K562 (cell line): ENCODE measurements around the gene STIL. TPM values are rescaled to one million over a fixed set of nuclear protein-coding genes. Genes with fewer than 3 reads are reported as not detected.

Source experiments
- ATAC-seq: fragments of 200-7000 bp; cut with Tn5 transposase; 3 replicates; pipeline ENCODE4 v1.9.1; 2020; ENCODE audit warnings: moderate library complexity
- BruUV-seq: library from RNA; stranded (reverse); fragments of 400-500 nt; replicated peaks from 2 replicates; lab custom pipeline; 2021; lab: Mats Ljungman, UMichigan
- CTCF ChIA-PET: fragments of 300-600 bp; formaldehyde crosslinking; extraction: SDS; loops from one replicate; lab custom pipeline; 2021; ENCODE audit warnings: low intra/inter-chr PET ratio; lab: Yijun Ruan, JAX
- POLR2A ChIA-PET: fragments of 300-600, 350-650 bp; sonication (Branson Sonifier 250); formaldehyde crosslinking; extraction: SDS; loops from one replicate; lab custom pipeline; 2021; ENCODE audit warnings: antibody characterized with exemption, inconsistent platforms; lab: Yijun Ruan, JAX
- DNase-seq, 4 experiments: peaks; one replicate each; pipeline versions ENCODE4 v3.0.0 to v3.0.0-alpha.2; 2011 to 2018; ENCODE audit warnings: low spot score in 3 of 4, mixed read lengths in 3 of 4; ENCODE audit errors: extremely low read depth in 1 of 4
- FAIRE-seq: peaks from 2 replicates; lab custom pipeline; 2011; peaks lifted over from hg19 to GRCh38; lab: Jason Lieb, UNC
- H2AFZ ChIP-seq: 2 replicates; pipeline ENCODE4 v1.6.0; 2011; ENCODE audit warnings: low read depth, low read length, control low read depth, inconsistent platforms
- H3K27ac ChIP-seq: fragments of 200-600 bp; 3 replicates; pipeline ENCODE4 v1.8.0; 2011; ENCODE audit warnings: low read depth, mild to moderate bottlenecking, control low read depth, inconsistent platforms, low read length, moderate library complexity, mixed read lengths; ENCODE audit errors: extremely low read depth
- H3K27me3 ChIP-seq, 2 experiments: fragments of 300-600 bp in 1 of 2; 2 replicates in 1 of 2; 3 replicates in 1 of 2; pipeline versions ENCODE4 v1.6.0 to v1.8.0; 2011; ENCODE audit warnings: inconsistent platforms in 2 of 2, low read length in 2 of 2, mild to moderate bottlenecking in 1 of 2, mixed read lengths in 1 of 2, moderate library complexity in 1 of 2; ENCODE audit not compliant: control insufficient read depth in 2 of 2, insufficient read depth in 2 of 2
- H3K36me3 ChIP-seq: fragments of 300-600 bp; 3 replicates; pipeline ENCODE4 v1.8.0; 2011; ENCODE audit warnings: mild to moderate bottlenecking, low read length, inconsistent platforms; ENCODE audit not compliant: control insufficient read depth, insufficient read depth
- H3K4me1 ChIP-seq, 2 experiments: fragments of 200-600 bp in 1 of 2; replicated peaks in 1 of 2; 2 replicates in 1 of 2; 3 replicates in 1 of 2; pipeline versions ENCODE4 v1.5.1 to v1.8.0; 2011; ENCODE audit warnings: inconsistent platforms in 2 of 2, low read length in 2 of 2, mild to moderate bottlenecking in 1 of 2, mixed read lengths in 1 of 2, moderate library complexity in 1 of 2; ENCODE audit not compliant: control insufficient read depth in 2 of 2, insufficient read depth in 2 of 2
- H3K4me2 ChIP-seq: 2 replicates; pipeline ENCODE4 v1.6.1; 2011; ENCODE audit warnings: low read length, control low read depth, inconsistent platforms, mixed read lengths; ENCODE audit not compliant: insufficient read depth
- H3K4me3 ChIP-seq: fragments of 200-600 bp; sonication (generic), shearing (Covaris generic); 2 replicates; pipeline ENCODE4 v1.5.1; 2016; ENCODE audit warnings: control low read depth, inconsistent platforms
- H3K79me2 ChIP-seq: fragments of 200-600 bp; 3 replicates; pipeline ENCODE4 v1.8.0; 2011; ENCODE audit warnings: low read length, inconsistent platforms; ENCODE audit not compliant: control insufficient read depth, insufficient read depth
- H3K9ac ChIP-seq, 2 experiments: 2 replicates each; pipeline versions ENCODE4 v1.6.0 to v1.6.1; 2011; ENCODE audit warnings: low read depth in 2 of 2, low read length in 2 of 2, control low read depth in 1 of 2, inconsistent platforms in 1 of 2, mild to moderate bottlenecking in 1 of 2, mixed read lengths in 1 of 2; ENCODE audit not compliant: insufficient read depth in 1 of 2
- H3K9me1 ChIP-seq: one replicate; pipeline ENCODE4 v1.6.0; 2011; ENCODE audit warnings: inconsistent platforms, mild to moderate bottlenecking, low read length, moderate library complexity; ENCODE audit not compliant: control insufficient read depth, insufficient read depth
- H3K9me3 ChIP-seq: replicated peaks from 2 replicates; pipeline ENCODE4 v1.5.1; 2011; ENCODE audit warnings: low read depth, low read length, inconsistent platforms; ENCODE audit not compliant: control insufficient read depth, insufficient read depth
- H4K20me1 ChIP-seq: replicated peaks from 2 replicates; pipeline ENCODE4 v1.6.1; 2011; ENCODE audit warnings: low read length, inconsistent platforms, mixed read lengths; ENCODE audit not compliant: control insufficient read depth, insufficient read depth
- PHB ChIP-seq: fragments of 250-450 bp; sonication (Bioruptor Pico); IDR thresholded peaks from 2 replicates; pipeline ENCODE4 v1.5.0; 2021
- SRSF1 ChIP-seq: fragments of 200-400 bp; formaldehyde crosslinking; IDR thresholded peaks from 2 replicates; pipeline ENCODE4 v1.6.1; 2017; ENCODE audit warnings: mild to moderate bottlenecking, low read depth, low read length, moderate library complexity
- WGBS: fragments of 100-300 bp; shearing (Covaris generic); methylation state at CpG from one replicate; pipeline ENCODE4 v1.1.6; 2016; ENCODE audit warnings: low coverage, mixed read lengths; ENCODE audit not compliant: insufficient coverage; ENCODE audit errors: missing lambda C conversion rate; 5-methylcytosine and 5-hydroxymethylcytosine counted together
- in situ Hi-C: fragments of 300-500 bp; cut with MboI; formaldehyde crosslinking; loops from 4 replicates; pipeline ENCODE4 v1.15.0; 2018; ENCODE audit warnings: inconsistent platforms, mixed read lengths
- intact Hi-C: fragments of 100-400 bp; cut with micrococcal nuclease; formaldehyde crosslinking; loops from 2 replicates; pipeline ENCODE4 v1.14.2; 2022
- polyA plus RNA-seq, 8 experiments: library from polyadenylated mRNA; depleted of rRNA in 4 of 8; stranded (reverse) in 5 of 8; unstranded in 3 of 8; fragments of >200 nt; fragmentation: Nextera tagmentation in 2 of 8; fragmentation: Illumina TruSeq in 1 of 8; extraction: Ambion mirVana in 2 of 8; extraction: Trizol in 1 of 8; gene quantifications; 2 replicates each; pipeline versions ENCODE4 v1.2.1 to v1.2.3, GENCODE V29; 2011 to 2014; ENCODE audit warnings: inconsistent platforms in 1 of 8, missing spikeins in 1 of 8
- total RNA-seq, 7 experiments: library from RNA; depleted of rRNA in 6 of 7; stranded (reverse); fragments of >200 nt in 6 of 7; fragmentation: Illumina TruSeq in 2 of 7; extraction: Trizol in 2 of 7; gene quantifications; 2 replicates each; pipeline versions ENCODE4 v1.2.1 to v1.2.3, GENCODE V29; 2011 to 2021; ENCODE audit warnings: low replicate concordance in 1 of 7
- TF ChIP-seq, protein P1 (sequence below): sonication (generic); formaldehyde crosslinking; IDR thresholded peaks from 2 replicates; pipeline ENCODE4 v1.8.0; 2022; ENCODE audit warnings: mild to moderate bottlenecking, low read depth, missing genetic modification reagents
- TF ChIP-seq, protein P2 (sequence below): fragments of 450-650 bp; IDR thresholded peaks from 2 replicates; pipeline ENCODE4 v1.7.1; 2018; ENCODE audit warnings: mild to moderate bottlenecking, low read depth; ENCODE audit not compliant: partially characterized antibody

The STIL gene
- total and polyA plus RNA-seq, 9 of the 15 experiments (the other 6 are each of a cell fraction or from before 2014, with no cell fraction given), result 10.5 to 77.4 (median 39.6) TPM

DNA sequence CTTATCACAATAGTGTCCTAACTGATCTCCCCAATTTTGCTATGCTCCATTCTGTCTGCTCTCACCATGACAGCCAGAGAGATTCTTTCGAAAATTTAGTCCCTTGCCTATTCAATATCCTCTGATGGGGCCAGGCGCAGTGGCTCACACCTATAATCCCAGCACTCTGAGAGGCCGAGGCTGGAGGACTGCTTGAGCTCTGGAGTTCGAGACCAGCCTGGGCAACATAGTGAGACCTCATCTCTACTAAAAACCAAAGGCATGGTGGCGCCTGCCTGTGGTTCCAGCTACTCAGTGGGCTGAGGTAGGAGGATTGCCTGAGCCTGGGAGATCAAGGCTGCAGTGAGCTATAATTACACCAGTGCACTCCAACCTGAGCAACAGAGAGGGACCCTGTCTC is 108.0 kb downstream of the STIL start:
- DNase-seq, result no peak
- TF ChIP-seq, protein P1, sequence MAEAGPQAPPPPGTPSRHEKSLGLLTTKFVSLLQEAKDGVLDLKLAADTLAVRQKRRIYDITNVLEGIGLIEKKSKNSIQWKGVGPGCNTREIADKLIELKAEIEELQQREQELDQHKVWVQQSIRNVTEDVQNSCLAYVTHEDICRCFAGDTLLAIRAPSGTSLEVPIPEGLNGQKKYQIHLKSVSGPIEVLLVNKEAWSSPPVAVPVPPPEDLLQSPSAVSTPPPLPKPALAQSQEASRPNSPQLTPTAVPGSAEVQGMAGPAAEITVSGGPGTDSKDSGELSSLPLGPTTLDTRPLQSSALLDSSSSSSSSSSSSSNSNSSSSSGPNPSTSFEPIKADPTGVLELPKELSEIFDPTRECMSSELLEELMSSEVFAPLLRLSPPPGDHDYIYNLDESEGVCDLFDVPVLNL (CRISPR knock-in tag), result no peak
- TF ChIP-seq, protein P2, sequence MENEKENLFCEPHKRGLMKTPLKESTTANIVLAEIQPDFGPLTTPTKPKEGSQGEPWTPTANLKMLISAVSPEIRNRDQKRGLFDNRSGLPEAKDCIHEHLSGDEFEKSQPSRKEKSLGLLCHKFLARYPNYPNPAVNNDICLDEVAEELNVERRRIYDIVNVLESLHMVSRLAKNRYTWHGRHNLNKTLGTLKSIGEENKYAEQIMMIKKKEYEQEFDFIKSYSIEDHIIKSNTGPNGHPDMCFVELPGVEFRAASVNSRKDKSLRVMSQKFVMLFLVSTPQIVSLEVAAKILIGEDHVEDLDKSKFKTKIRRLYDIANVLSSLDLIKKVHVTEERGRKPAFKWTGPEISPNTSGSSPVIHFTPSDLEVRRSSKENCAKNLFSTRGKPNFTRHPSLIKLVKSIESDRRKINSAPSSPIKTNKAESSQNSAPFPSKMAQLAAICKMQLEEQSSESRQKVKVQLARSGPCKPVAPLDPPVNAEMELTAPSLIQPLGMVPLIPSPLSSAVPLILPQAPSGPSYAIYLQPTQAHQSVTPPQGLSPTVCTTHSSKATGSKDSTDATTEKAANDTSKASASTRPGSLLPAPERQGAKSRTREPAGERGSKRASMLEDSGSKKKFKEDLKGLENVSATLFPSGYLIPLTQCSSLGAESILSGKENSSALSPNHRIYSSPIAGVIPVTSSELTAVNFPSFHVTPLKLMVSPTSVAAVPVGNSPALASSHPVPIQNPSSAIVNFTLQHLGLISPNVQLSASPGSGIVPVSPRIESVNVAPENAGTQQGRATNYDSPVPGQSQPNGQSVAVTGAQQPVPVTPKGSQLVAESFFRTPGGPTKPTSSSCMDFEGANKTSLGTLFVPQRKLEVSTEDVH, result no peak
- no peak for TF ChIP-seq SRSF1
- no peak for TF ChIP-seq PHB (CRISPR knock-in tag)
- TF ChIP-seq, all 486 proteins: peak for 0
- 74% methylated on average over 5 of the region's 5 CpGs for WGBS
- ChIA-PET CTCF (no interaction called here), POLR2A (interaction anchor here (0.7 to 1.9 kb wide), 3 partner anchors 9 to 21 kb away, joined by 3 to 10 read pairs (median 5); no protein-coding TSS in a partner anchor)
- peaks cover 2% of the 10 kb centered on the region for H3K9me1 ChIP-seq
- H4K20me1 ChIP-seq, result no peaks in the 10 kb centered on the region
- no peaks in the 10 kb centered on the region for H3K27me3 ChIP-seq
- no peak for FAIRE-seq
- H2AFZ ChIP-seq, result no peak overlapping the region
- intact Hi-C loops, result no loop called here
- no peak overlapping the region for H3K4me3 ChIP-seq
- peaks cover 13% of the 10 kb centered on the region; the same call in 2 of the 3 replicates for H3K36me3 ChIP-seq
- H3K9me3 ChIP-seq, result no peaks in the 10 kb centered on the region
- no peak overlapping the region for H3K9ac ChIP-seq
- ATAC-seq, result no peak
- BruUV-seq, result no TSS peak
- peaks cover 6 to 13% of the 10 kb centered on the region in 2 experiments; a peak in 4 of 5 replicates for H3K4me1 ChIP-seq
- H3K79me2 ChIP-seq, result no peaks in the 10 kb centered on the region
- H3K4me2 ChIP-seq, result no peak overlapping the region
- H3K27ac ChIP-seq, result no peak overlapping the region
- in situ Hi-C loops, result no loop called here
